ENCODE data around the gene TMPRSS3.

TMPRSS3 gene

DNA sequence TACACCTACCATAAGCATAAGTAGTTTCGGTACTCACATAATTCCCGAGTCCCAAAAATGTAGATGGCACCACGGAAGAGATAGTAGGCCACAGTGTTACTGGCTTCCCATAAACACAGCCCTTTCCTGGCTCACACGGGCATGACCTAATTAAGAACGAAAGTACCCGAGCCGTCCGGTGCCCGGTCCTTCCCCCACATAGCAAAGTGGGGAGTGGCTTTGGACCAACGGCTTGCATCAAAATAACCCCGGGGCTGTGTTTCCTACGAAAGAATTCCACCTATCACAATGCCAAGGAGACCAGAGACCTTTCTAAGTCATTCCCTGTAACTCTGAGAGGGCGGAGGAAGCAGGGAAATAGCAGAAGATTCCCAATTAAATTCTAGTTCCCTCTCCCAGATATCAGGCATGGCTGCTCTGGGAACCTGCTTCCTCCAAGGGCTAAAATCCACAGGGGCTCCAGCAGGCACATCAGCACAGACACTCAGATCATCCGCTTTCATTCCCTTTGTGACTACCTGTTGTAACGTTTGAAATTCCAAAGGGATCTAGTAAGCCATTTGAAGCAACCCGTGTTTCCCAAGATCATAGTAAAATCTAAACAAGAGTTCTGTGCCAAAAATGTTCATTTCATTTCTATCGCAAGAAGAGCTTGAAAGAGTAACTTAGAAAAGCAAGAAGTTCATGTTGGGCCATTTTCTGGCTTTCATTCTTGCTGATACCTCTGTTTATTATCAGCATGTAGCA lies at the start of gene TMPRSS3:
TSS of gene TMPRSS3 (minus strand) at position 148 of the 747 bp plus-strand sequence. CDS start 635 bp downstream, outside the sequence.
- no peak for DNase-seq

- no peak for DNase-seq
Observed at GRCh38 chr21:42445311-42445710, 49.5 kb upstream of the TMPRSS3 start.

GRCh38 chr21:42444745-42445059 lies 48.9 kb upstream of the TMPRSS3 start:
- DNase-seq = no peak

DNA sequence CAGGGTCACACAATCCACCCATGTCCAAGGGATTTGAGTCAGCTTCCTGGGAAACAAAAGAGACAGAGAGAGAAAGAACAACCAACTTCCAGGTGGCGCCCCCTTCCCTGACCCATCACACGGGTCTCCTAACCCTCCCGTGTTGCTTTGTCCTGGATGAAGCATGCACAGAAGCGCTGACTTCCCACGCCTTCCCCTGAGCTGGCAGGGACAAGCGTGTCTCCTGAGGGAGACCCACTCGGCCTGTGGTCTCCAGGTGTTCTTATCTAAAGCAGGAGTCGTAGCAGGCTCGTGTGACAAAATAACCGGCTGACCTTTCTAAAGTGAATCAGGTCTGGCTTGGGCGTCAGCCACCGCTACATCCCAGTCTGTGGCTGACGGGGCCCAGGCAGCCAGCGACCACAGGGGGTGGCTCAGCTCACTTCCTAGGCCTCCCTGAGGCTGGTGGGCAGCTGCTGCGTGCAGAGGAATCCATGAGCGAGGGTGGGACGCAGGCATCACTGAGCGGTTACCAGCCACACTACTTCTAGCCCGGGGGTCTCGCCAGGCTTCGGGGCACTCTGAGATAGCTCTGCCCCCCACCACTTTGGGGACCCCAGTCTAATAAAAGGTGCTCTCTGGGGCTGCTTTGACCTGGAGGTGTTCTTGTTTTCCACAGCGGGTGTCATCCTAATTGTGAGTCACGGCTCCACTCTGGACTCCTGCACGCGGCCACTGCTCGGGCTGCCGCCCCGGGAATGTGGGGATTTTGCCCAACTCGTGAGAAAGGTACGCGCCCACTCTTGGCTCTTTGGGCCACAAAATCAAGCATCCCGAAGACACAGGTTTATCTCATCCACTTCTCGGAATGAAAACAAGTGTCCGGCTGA lies 48.3 kb upstream of the TMPRSS3 start:
- DNase-seq = no peak

DNA sequence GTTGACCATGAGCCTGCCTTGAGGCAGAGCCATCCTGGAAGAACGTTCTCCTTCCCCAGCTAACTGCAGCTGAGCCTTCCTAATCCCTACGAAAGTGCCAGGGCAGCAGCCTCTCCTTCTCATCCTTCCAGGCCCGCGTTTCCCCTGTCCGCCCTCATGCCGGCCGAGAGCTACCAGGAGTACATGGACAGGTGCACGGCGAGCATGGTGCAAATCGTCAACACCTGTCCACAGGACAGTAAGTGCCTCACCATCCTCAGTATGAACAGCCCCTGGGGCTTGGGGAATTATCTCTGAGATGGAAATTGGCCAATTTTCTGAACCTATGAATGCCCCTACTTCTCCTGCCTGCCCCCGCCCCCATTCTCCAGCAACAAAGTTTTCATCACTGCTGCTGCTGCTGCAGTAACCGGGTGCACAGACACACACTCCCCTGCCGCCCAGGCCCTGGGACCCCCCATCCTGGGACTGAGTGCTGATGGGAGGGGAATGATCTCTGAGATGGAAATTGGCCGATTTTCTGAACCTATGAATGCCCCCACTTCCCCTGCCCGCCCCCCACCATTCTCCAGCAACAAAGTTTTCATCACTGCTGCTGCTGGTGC lies 47.4 kb upstream of the TMPRSS3 start:
- no peak for DNase-seq

DNA sequence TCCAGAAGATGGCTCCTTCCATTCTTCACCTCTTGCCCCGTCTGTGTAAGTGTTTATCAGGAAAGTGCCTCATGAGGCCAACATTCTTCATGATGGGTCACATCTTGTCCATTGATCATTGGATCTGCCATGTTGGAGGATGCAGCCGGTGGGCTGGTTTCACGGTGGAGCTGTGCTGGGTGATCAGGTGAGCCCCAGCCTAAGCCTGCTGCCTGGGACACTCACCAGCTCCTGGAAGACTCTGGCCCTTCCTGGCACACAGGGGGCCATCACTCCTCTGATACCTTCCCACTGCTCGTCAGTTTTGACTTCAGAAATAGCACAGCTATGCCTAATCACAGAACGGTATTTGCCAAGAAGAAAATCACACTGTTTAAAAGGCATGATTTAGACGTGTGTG lies 46.1 kb upstream of the TMPRSS3 start:
- DNase-seq = no peak

DNA sequence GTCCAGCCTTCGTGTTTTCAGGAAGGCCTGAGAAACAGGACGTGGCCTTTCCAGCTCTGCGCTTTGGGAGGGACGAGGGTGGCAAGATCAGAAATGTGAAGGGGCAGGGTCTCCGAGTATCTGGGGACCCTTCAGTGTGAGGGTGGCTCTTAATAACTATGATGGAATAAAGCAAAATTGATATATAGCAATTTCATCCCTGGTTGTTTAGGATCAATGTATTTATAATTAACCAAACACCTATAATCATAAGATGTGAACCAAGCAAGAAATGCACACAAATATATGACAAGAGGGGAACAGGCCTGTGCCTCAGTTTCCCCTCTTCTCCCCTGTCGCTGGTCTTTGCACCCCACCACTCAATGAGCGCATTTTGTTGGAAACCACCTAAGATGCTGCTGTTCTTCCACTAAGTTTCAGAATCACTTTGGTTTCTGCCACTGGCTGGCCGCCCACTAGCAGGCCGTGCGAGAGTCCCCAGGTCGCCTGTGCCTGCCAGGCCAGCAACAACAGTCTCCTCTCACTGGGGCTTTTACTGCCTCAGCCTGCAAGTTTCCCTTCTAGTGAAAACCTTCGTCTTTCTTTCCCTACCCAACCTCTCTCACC lies 44.4 kb upstream of the TMPRSS3 start:
- DNase-seq = no peak

GRCh38 chr21:42439284-42440186 lies 43.7 kb upstream of the TMPRSS3 start:
- no peak for DNase-seq

- no peak for DNase-seq
Observed at GRCh38 chr21:42438316-42439205, 42.7 kb upstream of the TMPRSS3 start.

DNA sequence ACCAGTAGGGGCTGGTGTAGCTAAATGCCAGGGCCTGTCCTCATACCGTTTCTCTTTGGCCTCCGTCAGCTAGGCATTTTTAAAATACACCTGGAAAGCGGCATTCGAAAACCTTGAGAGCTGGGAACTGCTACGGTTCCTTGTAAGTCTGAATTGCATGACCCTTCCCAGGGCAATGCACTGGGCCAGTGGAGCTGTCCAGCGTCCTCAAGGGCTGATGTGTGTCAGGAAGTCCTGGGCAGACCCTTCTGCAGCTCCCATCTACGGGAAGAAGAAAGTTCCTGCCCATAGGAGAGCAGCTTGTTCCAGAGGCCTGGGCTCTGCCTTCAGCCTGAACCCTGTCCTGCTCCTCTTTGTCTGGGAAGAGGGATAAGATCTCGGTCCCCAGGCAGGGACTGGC lies 41.9 kb upstream of the TMPRSS3 start:
- DNase-seq = no peak

DNA sequence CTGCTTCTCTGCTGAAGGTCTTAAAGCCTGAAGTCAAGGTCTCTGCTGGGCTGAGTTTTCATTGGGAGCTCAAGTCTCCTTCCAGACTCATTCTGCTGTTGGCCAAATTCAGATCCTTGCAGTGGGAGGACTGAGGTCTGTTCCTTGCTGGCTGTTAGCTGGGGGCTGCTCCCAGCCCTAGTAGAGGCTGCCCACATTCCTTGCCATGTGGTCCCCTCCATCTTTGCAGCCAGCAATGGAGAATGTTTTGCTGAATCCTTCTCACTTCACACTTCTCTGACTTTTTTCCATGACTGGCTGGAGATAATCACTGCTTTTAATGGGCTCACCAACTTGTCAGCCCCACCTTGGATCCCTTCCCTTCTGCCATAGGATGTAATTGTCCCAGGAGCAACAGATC lies 41.1 kb upstream of the TMPRSS3 start:
- DNase-seq = no peak

DNA sequence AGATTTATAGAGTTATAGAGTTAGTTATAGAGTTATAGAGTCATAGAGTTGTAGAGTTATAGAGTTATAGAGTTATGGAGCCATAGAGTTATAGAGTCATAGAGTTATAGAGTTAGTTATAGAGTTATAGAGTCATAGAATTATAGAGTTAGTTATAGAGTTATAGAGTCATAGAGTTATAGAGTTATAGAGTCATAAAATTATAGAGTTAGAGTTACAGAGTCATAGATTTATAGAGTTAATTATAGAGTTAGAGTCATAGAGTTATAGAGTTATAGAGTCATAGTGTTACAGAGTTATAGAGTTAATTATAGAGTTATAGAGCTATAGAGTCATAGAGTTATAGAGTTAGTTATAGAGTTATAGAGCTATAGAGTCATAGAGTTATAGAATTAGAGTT lies 40.0 kb upstream of the TMPRSS3 start:
- no peak for DNase-seq

DNA sequence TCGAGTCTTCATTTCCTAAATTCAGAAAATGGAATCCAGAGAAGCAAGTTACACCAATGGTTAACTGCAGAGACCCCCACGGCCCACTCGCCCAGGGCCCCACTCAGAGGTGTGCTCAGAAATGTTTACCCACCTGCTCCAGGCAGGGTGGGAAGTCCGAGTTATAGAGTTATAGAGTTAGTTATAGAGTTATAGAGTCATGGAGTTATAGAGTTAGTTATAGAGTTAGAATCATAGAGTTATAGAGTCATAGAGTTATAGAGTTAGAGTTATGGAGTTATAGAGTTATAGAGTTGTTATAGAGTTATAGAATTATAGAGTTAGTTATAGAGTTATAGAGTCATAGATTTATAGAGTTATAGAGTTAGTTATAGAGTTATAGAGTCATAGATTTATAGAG lies 39.5 kb upstream of the TMPRSS3 start:
- no peak for DNase-seq

DNA sequence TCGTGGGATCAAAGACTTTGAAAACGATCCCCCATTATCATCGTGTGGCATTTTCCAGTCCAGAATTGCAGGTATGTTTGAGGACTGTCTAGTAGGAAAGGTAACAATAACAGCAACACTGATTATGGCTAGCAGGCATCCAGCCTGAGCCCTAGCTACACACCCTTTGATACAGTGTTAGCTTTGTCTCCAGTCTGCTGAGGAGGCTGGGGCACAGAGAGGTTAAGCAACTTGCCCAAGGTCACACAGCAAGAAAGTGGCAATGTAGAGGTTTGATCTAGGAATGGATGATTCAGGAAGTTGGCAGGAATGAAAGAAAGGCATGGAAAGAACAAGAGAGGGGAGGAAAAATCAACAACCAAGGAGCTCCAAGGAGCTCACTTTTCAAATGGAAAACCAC lies 39.0 kb upstream of the TMPRSS3 start:
- DNase-seq = no peak

DNA sequence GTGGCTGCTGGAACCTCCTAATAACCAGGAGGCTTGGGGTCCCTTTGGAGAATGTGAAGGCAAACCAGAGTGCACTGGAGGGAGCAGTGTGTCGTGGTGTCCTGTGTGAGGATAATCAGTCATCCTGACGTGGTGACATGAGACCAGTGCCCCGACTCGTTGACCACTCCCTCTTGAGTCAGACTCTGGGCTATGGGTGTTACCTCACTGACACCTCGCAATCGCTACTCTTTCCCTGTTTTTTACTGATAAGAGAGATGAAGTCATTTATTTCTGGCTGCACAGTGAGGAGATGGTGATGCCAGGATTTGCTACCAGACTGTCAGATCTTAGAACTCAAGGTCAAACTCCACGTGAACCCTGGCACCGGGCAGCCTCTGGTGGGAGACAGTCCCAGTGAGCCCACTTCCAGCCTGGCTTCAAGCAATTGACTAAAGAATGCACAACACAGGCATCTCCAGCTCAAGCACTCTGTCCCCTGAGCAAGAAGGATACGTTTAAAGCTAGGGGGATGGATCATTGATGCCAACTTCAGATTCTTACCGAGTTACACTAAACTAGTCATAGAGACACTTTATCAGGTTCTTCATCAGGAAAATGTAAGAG lies 38.2 kb upstream of the TMPRSS3 start:
- DNase-seq = no peak

GRCh38 chr21:42432695-42433094 lies 36.8 kb upstream of the TMPRSS3 start:
- no peak for DNase-seq

DNA sequence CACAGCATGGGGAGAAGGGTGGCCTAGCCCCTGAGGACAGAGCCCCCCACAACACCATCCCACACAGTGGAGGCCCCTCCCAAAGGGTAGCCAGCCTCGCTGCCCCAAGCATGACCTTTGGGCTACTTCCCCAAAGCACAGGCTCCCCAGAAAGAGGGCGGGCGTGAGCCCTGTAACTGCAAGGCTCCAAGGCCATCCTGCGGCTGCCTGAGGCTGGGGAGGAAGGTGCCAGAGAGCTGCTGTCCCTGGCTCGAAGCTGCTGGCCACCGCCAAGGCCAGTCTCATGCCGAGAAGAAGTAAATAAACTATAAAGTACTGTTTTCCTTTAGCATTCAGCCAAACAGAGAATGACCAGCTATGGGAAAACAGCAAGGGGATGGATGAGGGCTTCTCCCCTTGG lies 35.3 kb upstream of the TMPRSS3 start:
- DNase-seq = no peak

DNA sequence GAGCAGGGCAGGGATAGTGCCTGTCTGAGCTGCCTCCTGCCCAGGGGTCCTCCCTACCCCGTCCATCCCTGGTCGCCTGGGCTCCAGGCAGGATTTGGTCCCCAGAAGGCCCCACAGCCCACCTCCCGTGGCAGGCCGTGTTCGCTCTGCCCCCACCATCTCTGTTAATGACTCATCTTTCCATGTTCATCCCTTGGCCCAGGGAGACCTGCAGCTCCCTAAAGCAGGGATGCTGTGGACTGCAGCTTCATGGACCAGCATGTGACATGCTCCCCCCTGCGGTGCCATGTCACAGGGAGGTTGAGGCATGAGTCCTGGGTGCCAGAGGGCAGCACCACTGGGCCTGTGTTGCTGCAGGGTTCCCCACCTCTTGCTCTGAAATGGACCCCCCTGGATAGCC lies 34.7 kb upstream of the TMPRSS3 start:
- DNase-seq = no peak

GRCh38 chr21:42429856-42430255 lies 34.0 kb upstream of the TMPRSS3 start:
- no peak for DNase-seq

GRCh38 chr21:42429021-42429420 lies 33.2 kb upstream of the TMPRSS3 start:
- DNase-seq = no peak
